H9 (cell line): ENCODE results near the gene SLCO2A1. TPM values are rescaled to one million over a fixed set of nuclear protein-coding genes. Genes with fewer than 3 reads are reported as not detected.

Source experiments
- DNase-seq: peaks from one replicate; pipeline ENCODE4 v3.0.0-alpha.2; 2017
- H2AFZ ChIP-seq: one replicate; pipeline ENCODE4 v1.6.1; 2013; ENCODE audit warnings: mild to moderate bottlenecking, low read length, control low read depth, moderate library complexity
- H2AK5ac ChIP-seq: 2 replicates; pipeline ENCODE4 v1.6.1; 2013; ENCODE audit warnings: low read length, control low read depth, mixed read lengths; ENCODE audit not compliant: insufficient read length
- H2BK120ac ChIP-seq: one replicate; pipeline ENCODE4 v1.6.1; 2013; ENCODE audit warnings: low read depth, mild to moderate bottlenecking, low read length, control low read depth, inconsistent platforms; ENCODE audit not compliant: poor library complexity, severe bottlenecking
- H2BK12ac ChIP-seq: 2 replicates; pipeline ENCODE4 v1.6.1; 2013; ENCODE audit warnings: low read length, control low read depth, mixed read lengths, low read depth; ENCODE audit not compliant: insufficient read length
- H2BK15ac ChIP-seq: 2 replicates; pipeline ENCODE4 v1.6.1; 2013; ENCODE audit warnings: low read depth, low read length, control low read depth
- H2BK20ac ChIP-seq: one replicate; pipeline ENCODE4 v1.6.1; 2013; ENCODE audit warnings: low read depth, mild to moderate bottlenecking, low read length, control low read depth, inconsistent platforms; ENCODE audit not compliant: poor library complexity, severe bottlenecking
- H2BK5ac ChIP-seq: 2 replicates; pipeline ENCODE4 v1.6.1; 2013; ENCODE audit warnings: low read length, control low read depth, mixed read lengths; ENCODE audit not compliant: insufficient read length
- H3K14ac ChIP-seq: 2 replicates; pipeline ENCODE4 v1.6.1; 2013; ENCODE audit warnings: low read length, control low read depth; ENCODE audit not compliant: insufficient read depth
- H3K18ac ChIP-seq: 2 replicates; pipeline ENCODE4 v1.6.1; 2013; ENCODE audit warnings: low read depth, mild to moderate bottlenecking, mixed read lengths, low read length, control low read depth; ENCODE audit not compliant: insufficient read length
- H3K23ac ChIP-seq: 2 replicates; pipeline ENCODE4 v1.6.1; 2013; ENCODE audit warnings: low read length, control low read depth, mixed read lengths, low read depth; ENCODE audit not compliant: insufficient read length
- H3K23me2 ChIP-seq: 2 replicates; pipeline ENCODE4 v1.6.1; 2013; ENCODE audit warnings: low read depth, mild to moderate bottlenecking, mixed read lengths, low read length, control low read depth; ENCODE audit not compliant: insufficient read length, poor library complexity, severe bottlenecking
- H3K27ac ChIP-seq: 2 replicates; pipeline ENCODE4 v1.5.1; 2013; ENCODE audit warnings: low read length, control low read depth, mixed read lengths, low read depth; ENCODE audit not compliant: insufficient read length
- H3K27me3 ChIP-seq: 2 replicates; pipeline ENCODE4 v1.6.1; 2013; ENCODE audit warnings: low read length, control low read depth, inconsistent platforms; ENCODE audit not compliant: insufficient read depth
- H3K4ac ChIP-seq: 2 replicates; pipeline ENCODE4 v1.6.1; 2013; ENCODE audit warnings: low read depth, mild to moderate bottlenecking, control low read depth, inconsistent platforms, low read length, moderate library complexity
- H3K4me1 ChIP-seq: 2 replicates; pipeline ENCODE4 v1.6.1; 2013; ENCODE audit warnings: low read length, control low read depth, inconsistent platforms; ENCODE audit not compliant: insufficient read depth
- H3K4me2 ChIP-seq: 2 replicates; pipeline ENCODE4 v1.6.1; 2013; ENCODE audit warnings: low read length, control low read depth, mixed read lengths; ENCODE audit not compliant: insufficient read length, insufficient read depth
- H3K56ac ChIP-seq: 2 replicates; pipeline ENCODE4 v1.6.1; 2013; ENCODE audit warnings: low read depth, mild to moderate bottlenecking, mixed read lengths, low read length, control low read depth; ENCODE audit not compliant: insufficient read length
- H3K79me1 ChIP-seq: 2 replicates; pipeline ENCODE4 v1.6.1; 2013; ENCODE audit warnings: low read depth, mild to moderate bottlenecking, moderate library complexity, low read length, control low read depth, inconsistent platforms; ENCODE audit not compliant: insufficient read depth, poor library complexity, severe bottlenecking
- H3K79me2 ChIP-seq: 2 replicates; pipeline ENCODE4 v1.6.1; 2013; ENCODE audit warnings: low read length, control low read depth, inconsistent platforms; ENCODE audit not compliant: insufficient read depth
- H3K9ac ChIP-seq: 2 replicates; pipeline ENCODE4 v1.6.1; 2013; ENCODE audit warnings: low read length, control low read depth, mixed read lengths; ENCODE audit not compliant: insufficient read length; ENCODE audit errors: extremely low read depth
- H3K9me3 ChIP-seq: one replicate; pipeline ENCODE4 v1.6.1; 2013; ENCODE audit warnings: low read depth, low read length, inconsistent platforms; ENCODE audit not compliant: control insufficient read depth
- H3T11ph ChIP-seq: one replicate; pipeline ENCODE4 v1.6.1; 2013; ENCODE audit warnings: mild to moderate bottlenecking, low read length, control low read depth, inconsistent platforms
- H4K20me1 ChIP-seq: one replicate; pipeline ENCODE4 v1.6.1; 2013; ENCODE audit not compliant: control insufficient read depth, insufficient read length, insufficient read depth
- H4K5ac ChIP-seq: 2 replicates; pipeline ENCODE4 v1.6.1; 2013; ENCODE audit warnings: low read depth, mild to moderate bottlenecking, mixed read lengths, low read length, control low read depth; ENCODE audit not compliant: insufficient read length
- H4K8ac ChIP-seq: replicated peaks from 2 replicates; pipeline ENCODE4 v1.6.1; 2013; ENCODE audit warnings: low read length, control low read depth, mixed read lengths, low read depth; ENCODE audit not compliant: insufficient read length
- H4K91ac ChIP-seq: 2 replicates; pipeline ENCODE4 v1.6.1; 2013; ENCODE audit warnings: low read depth, mild to moderate bottlenecking, moderate library complexity, mixed read lengths, low read length, control low read depth; ENCODE audit not compliant: insufficient read length
- H3K27ac Mint-ChIP-seq, 3 experiments: 2 replicates in 2 of 3; 3 replicates in 1 of 3; pipeline ENCODE4 v1.8.0; 2020 to 2021; ENCODE audit warnings: mixed read lengths in 3 of 3, mild to moderate bottlenecking in 1 of 3, moderate library complexity in 1 of 3
- H3K27me3 Mint-ChIP-seq: 2 replicates; pipeline ENCODE4 v1.8.0; 2021; ENCODE audit warnings: low read depth, mild to moderate bottlenecking, moderate library complexity, mixed read lengths
- H3K36me3 Mint-ChIP-seq, 3 experiments: 2 replicates in 2 of 3; 3 replicates in 1 of 3; pipeline ENCODE4 v1.8.0; 2020 to 2021; ENCODE audit warnings: low read depth in 3 of 3, mixed read lengths in 3 of 3; ENCODE audit not compliant: insufficient read depth in 1 of 3
- H3K4me1 Mint-ChIP-seq, 2 experiments: 2 replicates each; pipeline ENCODE4 v1.8.0; 2020; ENCODE audit warnings: mixed read lengths in 2 of 2
- H3K4me3 Mint-ChIP-seq, 2 experiments: 2 replicates in 1 of 2; 3 replicates in 1 of 2; pipeline ENCODE4 v1.8.0; 2020 to 2021; ENCODE audit warnings: mild to moderate bottlenecking in 2 of 2, mixed read lengths in 2 of 2, moderate library complexity in 1 of 2
- H3K9me3 Mint-ChIP-seq, 2 experiments: 2 replicates in 1 of 2; 3 replicates in 1 of 2; pipeline ENCODE4 v1.8.0; 2020; ENCODE audit warnings: mild to moderate bottlenecking in 2 of 2, mixed read lengths in 2 of 2, moderate library complexity in 1 of 2
- WGBS: extraction: QIAGEN DNeasy Blood & Tissue Kit; methylation state at CpG from one replicate; pipeline ENCODE4 v1.1.7; 2013; ENCODE audit warnings: missing lambda C conversion rate, low lambda C conversion rate, mixed read lengths; ENCODE audit not compliant: insufficient read length; ENCODE audit errors: extremely low coverage; 5-methylcytosine and 5-hydroxymethylcytosine counted together
- total RNA-seq: library from RNA; stranded (reverse); gene quantifications from 2 replicates; pipeline ENCODE4 v1.2.1, GENCODE V29; 2021
- TF ChIP-seq, protein P1 (sequence below): fragments of 200-600 bp; sonication (generic); conservative IDR thresholded peaks from 3 replicates; pipeline ENCODE4 v1.8.0; 2021; ENCODE audit warnings: antibody characterized with exemption, mild to moderate bottlenecking

SLCO2A1 gene
- total RNA-seq, 1 experiment from 2014 or later, result 0.98 TPM

DNA sequence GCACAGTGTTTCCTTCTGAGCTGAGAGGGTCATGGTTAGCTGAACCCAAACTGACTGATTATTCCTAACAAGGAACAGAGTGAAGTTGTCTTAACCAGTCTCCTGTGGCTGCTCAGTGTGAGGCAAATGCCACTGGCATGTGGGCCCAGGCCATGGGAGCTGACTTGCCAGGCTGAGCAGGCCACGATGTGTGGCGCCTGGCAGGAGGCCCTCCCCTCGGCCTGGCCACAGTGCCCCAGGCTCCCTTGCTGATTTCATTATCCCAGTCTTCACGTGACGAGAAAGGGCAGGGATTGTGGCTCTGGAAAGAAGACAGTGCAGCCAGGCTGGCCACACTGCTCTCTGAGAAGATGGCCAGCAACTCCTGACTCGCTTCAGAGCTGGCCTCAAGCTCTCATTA, 58.8 kb downstream of the SLCO2A1 start:
- TF ChIP-seq, protein P1, sequence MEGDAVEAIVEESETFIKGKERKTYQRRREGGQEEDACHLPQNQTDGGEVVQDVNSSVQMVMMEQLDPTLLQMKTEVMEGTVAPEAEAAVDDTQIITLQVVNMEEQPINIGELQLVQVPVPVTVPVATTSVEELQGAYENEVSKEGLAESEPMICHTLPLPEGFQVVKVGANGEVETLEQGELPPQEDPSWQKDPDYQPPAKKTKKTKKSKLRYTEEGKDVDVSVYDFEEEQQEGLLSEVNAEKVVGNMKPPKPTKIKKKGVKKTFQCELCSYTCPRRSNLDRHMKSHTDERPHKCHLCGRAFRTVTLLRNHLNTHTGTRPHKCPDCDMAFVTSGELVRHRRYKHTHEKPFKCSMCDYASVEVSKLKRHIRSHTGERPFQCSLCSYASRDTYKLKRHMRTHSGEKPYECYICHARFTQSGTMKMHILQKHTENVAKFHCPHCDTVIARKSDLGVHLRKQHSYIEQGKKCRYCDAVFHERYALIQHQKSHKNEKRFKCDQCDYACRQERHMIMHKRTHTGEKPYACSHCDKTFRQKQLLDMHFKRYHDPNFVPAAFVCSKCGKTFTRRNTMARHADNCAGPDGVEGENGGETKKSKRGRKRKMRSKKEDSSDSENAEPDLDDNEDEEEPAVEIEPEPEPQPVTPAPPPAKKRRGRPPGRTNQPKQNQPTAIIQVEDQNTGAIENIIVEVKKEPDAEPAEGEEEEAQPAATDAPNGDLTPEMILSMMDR, result no peak
- no peak overlapping the region for H3K4me3 Mint-ChIP-seq
- Histone ChIP-seq H4K8ac (no peak overlapping the region), H4K20me1 (no peaks in the 10 kb centered on the region), H3K18ac (no peak overlapping the region), H2BK12ac (no peak overlapping the region), H4K91ac (no peak overlapping the region), H2BK20ac (no peak overlapping the region), H3T11ph (no peak overlapping the region), H3K79me1 (no peaks in the 10 kb centered on the region), H3K23me2 (no peaks in the 10 kb centered on the region), H3K4me1 (peaks cover 4% of the 10 kb centered on the region; the same call in 1 of the 2 replicates), H3K4me2 (no peak overlapping the region), H3K56ac (no peak overlapping the region), H3K14ac (no peak overlapping the region; the same call in 1 of the 2 replicates), H3K27me3 (no peaks in the 10 kb centered on the region), H2BK15ac (no peak overlapping the region), H3K23ac (no peak overlapping the region), H3K79me2 (no peaks in the 10 kb centered on the region), H2BK5ac (no peak overlapping the region), H3K27ac (no peak overlapping the region), H4K5ac (no peak overlapping the region), H2BK120ac (no peak overlapping the region), H2AK5ac (no peak overlapping the region), H3K9me3 (no peaks in the 10 kb centered on the region), H2AFZ (no peak overlapping the region), H3K9ac (no peak overlapping the region), H3K4ac (no peak overlapping the region; the same call in 1 of the 2 replicates)
- H3K36me3 Mint-ChIP-seq, result peaks cover 2 to 11% (median 9%) of the 10 kb centered on the region in 3 experiments; a peak in 6 of 7 replicates
- no peak for DNase-seq
- no CpG with 5 or more reads among the region's 6 CpGs for WGBS
- peaks cover 8% of the 10 kb centered on the region for H3K27me3 Mint-ChIP-seq
- H3K27ac Mint-ChIP-seq, result no peak overlapping the region
- H3K4me1 Mint-ChIP-seq, result peaks cover 16% of the 10 kb centered on the region in 2 experiments
- peaks cover 5% of the 10 kb centered on the region in 2 experiments; a peak in 4 of 5 replicates for H3K9me3 Mint-ChIP-seq
